ENCODE data around the gene ANKRD24.
"Not testable (repeated sequence)": the region's sequence is repeated elsewhere in the genome, so short reads cannot be mapped to it uniquely, and the experiment has no call there.

Gene ANKRD24

DNA sequence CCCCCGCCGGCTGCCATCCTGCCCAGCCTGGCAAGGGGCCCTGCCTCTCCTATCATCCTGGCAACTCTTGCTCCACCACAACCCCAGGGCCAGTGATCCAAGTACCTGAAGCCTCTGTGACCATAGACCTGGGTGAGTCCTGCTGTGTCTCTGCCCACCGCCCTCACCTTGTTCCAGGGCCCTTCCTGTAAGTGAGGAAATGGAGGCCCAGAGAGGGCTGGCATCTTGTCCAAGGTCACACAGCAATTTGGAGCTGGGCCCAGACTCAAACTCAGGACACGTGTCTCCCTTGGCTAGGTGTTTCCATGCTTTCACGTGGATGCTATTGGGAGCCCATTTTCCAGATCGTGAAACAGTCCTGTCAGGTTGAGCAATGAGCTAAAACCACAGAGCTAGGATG lies 25.3 kb upstream of the ANKRD24 start:
- H3K9me3 ChIP-seq (ENCODE audit: control insufficient read depth, insufficient read depth, low read length), result no peaks in the 10 kb centered on the region
- H3K4me1 ChIP-seq (ENCODE audit: insufficient read depth, low read length), result no peaks in the 10 kb centered on the region
- no peak overlapping the region for H3K9ac ChIP-seq (ENCODE audit: low read depth, low read length)
- H3K36me3 ChIP-seq (ENCODE audit: insufficient read depth, low read length), result no peaks in the 10 kb centered on the region

DNA sequence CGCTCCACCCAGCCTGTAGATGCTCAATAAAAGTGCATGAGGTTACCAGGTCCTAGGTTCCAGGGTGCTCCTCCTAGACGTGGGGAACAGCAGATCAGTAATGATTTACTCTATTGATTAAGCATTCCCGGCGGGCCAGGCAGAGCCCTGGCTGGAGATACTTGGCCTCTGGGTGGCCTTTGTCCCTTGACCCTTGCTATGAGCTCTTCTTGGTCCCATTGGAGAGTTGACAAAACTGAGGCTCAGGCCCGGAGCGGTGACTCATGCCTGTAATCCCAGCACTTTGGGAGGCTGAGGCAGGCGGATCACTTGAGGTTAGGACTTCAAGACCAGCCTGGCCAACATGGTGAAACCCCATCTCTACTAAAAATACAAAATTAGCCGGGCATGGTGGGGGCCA lies 24.5 kb upstream of the ANKRD24 start:
- H3K36me3 ChIP-seq (ENCODE audit: insufficient read depth, low read length); H3K9me3 ChIP-seq (ENCODE audit: control insufficient read depth, insufficient read depth, low read length); H3K9ac ChIP-seq (ENCODE audit: low read depth, low read length); H3K4me1 ChIP-seq (ENCODE audit: insufficient read depth, low read length): not testable (repeated sequence)

DNA sequence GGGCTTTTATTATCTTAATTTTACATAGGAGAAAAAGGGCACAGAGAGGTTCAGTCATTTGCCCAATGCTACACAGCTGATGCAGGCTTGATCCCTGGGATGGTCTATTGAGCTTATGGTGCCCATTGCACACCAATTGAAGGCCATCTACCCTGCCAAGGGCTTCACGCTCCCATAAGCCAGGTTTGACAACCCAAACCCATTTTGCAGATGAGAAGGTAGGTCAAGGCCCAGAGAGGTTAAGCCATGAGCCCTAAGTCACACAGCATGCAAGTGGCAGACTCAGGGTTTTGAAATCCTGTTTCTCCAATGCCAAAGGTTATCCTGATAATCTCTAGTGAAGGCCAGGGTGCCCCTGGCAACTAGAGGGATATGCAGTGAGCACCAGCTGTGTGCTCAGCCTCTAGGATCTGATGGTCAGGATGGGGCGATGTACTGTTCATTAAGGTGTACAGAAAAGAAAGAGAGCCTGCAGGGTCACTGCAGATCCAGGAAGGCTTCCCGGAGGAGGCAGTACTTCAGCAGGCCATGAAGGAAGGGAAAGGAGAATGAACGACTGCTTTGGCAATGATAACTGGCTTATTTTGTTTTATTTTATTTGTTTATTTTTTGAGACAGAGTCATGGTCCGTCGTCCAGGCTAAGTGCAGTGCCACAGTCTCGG lies 20.9 kb upstream of the ANKRD24 start:
- Histone ChIP-seq H3K36me3 (ENCODE audit: insufficient read depth, low read length) (no peaks in the 10 kb centered on the region), H3K9ac (ENCODE audit: low read depth, low read length) (no peak overlapping the region), H3K4me1 (ENCODE audit: insufficient read depth, low read length) (no peaks in the 10 kb centered on the region), H3K9me3 (ENCODE audit: control insufficient read depth, insufficient read depth, low read length) (no peaks in the 10 kb centered on the region)

- H3K9ac ChIP-seq (ENCODE audit: low read depth, low read length), result no peak overlapping the region
- no peaks in the 10 kb centered on the region for H3K4me1 ChIP-seq (ENCODE audit: insufficient read depth, low read length)
Observed at GRCh38 chr19:4164262-4164661, 18.2 kb upstream of the ANKRD24 start.

DNA sequence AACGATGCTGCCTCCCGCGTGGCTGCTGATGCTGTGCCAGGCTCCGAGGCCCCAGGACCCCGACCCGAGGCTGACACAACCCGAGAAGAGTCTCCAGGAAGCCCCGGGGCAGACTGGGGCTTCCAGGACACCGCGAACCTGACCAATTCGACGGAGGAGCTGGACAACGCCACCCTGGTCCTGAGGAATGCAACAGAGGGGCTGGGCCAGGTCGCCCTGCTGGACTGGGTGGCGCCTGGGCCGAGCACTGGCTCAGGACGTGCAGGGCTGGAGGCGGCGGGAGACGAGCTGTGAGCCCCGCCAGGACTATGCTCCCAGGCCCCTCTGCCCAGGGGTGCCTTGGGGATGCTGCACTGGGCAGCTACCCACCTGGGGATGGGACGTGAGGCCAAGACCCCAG lies 10.8 kb upstream of the ANKRD24 start:
- H3K9me3 ChIP-seq (ENCODE audit: control insufficient read depth, insufficient read depth, low read length), result no peaks in the 10 kb centered on the region
- no peaks in the 10 kb centered on the region for H3K36me3 ChIP-seq (ENCODE audit: insufficient read depth, low read length)
- H3K9ac ChIP-seq (ENCODE audit: low read depth, low read length), result no peak overlapping the region
- no peaks in the 10 kb centered on the region for H3K4me1 ChIP-seq (ENCODE audit: insufficient read depth, low read length)

More at GRCh38 chr19:4164262-4164661, 18.2 kb upstream of the ANKRD24 start:
- no peaks in the 10 kb centered on the region for H3K36me3 ChIP-seq (ENCODE audit: insufficient read depth, low read length)
- no peaks in the 10 kb centered on the region for H3K9me3 ChIP-seq (ENCODE audit: control insufficient read depth, insufficient read depth, low read length)

GRCh38 chr19:4172861-4173473 lies 9.5 kb upstream of the ANKRD24 start:
- Histone ChIP-seq H3K9me3 (ENCODE audit: control insufficient read depth, insufficient read depth, low read length) (no peaks in the 10 kb centered on the region), H3K4me1 (ENCODE audit: insufficient read depth, low read length) (no peaks in the 10 kb centered on the region), H3K36me3 (ENCODE audit: insufficient read depth, low read length) (no peaks in the 10 kb centered on the region), H3K9ac (ENCODE audit: low read depth, low read length) (no peak overlapping the region; the same call in 1 of the 2 replicates)

DNA sequence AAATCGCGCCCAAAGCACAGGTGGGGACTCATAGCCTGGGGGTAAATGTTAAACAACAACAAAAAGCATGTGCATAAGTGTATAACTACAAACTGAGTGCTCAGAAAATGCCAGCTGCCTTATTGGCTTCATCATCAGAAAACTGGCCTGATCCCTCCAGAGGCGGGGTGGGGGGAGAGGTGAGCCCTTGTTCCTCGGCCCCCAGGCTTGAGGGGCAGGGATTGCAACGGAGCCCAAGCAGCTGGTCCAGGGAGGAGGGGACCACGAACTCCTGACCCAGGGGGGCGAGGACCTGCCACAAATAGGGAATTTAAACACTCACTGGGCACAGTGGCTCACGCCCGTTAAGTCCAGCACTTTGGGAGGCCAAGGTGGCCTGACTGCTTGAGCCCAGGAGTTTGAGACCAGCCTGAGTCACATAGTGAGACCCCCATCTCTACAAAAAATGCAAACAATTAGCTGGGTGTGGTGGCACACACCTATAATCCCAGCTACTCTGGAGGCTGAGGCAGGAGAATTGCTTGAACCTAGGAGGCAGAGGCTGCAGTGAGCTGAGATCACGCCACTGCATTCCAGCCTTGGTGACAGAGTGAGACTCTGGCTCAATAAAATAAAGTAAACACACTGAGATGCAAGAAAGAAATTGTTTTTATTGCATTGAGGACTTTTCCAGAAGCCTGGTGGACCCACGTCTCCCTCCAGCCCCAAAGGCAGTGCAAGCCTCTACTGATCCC lies 8.8 kb upstream of the ANKRD24 start:
- Histone ChIP-seq H3K36me3 (ENCODE audit: insufficient read depth, low read length) (no peaks in the 10 kb centered on the region), H3K9ac (ENCODE audit: low read depth, low read length) (no peak overlapping the region; the same call in 1 of the 2 replicates), H3K9me3 (ENCODE audit: control insufficient read depth, insufficient read depth, low read length) (no peaks in the 10 kb centered on the region), H3K4me1 (ENCODE audit: insufficient read depth, low read length) (no peaks in the 10 kb centered on the region)

DNA sequence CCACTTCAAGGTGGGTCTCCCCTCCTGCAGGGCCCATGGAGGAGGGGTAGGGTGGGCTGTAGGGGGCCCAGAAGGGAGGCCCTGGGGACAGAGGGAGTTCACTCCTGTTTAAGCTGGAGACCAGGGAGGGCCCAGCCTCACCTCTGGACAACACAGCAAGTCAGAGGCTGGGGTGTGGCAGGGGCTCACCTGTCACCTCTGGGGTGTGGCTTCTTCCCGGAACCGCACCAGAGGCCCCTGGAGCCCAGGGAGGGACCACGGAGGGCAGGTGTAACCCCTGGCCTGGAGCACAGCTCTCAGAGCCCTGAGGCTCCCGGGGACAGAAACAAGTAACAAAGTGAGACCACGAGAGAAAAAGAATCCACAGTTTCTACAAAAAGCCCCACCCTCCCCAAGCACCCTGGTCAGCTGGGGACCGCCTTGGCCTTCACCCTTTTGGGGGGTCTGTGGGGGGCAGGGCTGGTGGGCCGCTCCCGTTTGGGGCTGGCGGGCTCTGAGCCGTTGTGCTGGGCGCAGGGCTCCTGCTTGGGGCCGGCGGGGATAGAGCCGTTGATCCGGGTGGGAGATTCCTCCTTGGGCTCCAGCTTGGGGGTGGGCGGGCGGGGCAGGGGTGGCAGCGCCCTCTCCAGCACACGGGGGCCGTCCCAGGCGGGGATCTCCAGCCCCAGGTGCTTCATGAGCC lies 8.1 kb upstream of the ANKRD24 start:
- H3K9ac ChIP-seq (ENCODE audit: low read depth, low read length), result no peak overlapping the region
- H3K36me3 ChIP-seq (ENCODE audit: insufficient read depth, low read length), result peaks cover 4% of the 10 kb centered on the region; the same call in 1 of the 2 replicates
- no peaks in the 10 kb centered on the region for H3K9me3 ChIP-seq (ENCODE audit: control insufficient read depth, insufficient read depth, low read length)
- no peaks in the 10 kb centered on the region for H3K4me1 ChIP-seq (ENCODE audit: insufficient read depth, low read length)

DNA sequence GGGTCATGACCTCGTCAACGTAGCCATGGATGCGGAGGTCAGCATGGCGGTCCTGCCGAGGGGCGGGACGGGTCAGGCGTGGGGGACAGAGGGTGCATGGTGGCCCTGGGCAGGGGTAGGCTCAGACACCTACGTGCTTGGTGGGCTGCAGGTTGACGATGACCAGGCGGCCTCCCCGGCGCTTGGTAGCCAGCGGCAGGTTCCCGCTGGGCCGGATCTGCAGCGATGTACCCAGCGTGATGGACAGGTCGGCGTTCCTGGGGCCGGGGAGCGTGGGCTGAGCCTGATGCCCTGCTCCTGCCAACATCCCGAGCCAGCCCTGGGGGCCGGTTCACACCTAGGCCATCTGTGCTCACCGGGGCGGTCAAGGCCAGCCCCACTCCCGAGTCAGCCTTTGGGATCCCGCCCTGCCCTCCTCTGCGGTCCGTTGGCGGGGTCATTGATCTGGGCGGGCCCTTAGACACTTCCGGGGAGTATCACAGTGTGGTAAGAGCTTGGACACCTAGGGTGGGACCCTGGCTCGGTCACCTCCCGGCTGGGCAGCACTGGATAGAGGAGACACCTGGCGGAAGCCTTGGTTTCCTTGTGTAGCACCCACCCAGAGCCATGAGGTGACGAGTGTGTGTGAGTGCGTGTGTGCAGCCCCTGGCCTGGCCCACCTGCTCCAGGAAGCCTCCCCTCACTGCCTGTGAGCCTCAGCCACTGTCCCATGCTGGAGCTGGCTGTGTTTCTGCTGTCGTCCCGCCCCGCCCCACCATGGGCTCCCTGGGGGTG lies 7.4 kb upstream of the ANKRD24 start:
- H3K36me3 ChIP-seq (ENCODE audit: insufficient read depth, low read length), result peaks cover 4% of the 10 kb centered on the region; the same call in 1 of the 2 replicates
- H3K4me1 ChIP-seq (ENCODE audit: insufficient read depth, low read length), result no peaks in the 10 kb centered on the region
- no peak overlapping the region for H3K9ac ChIP-seq (ENCODE audit: low read depth, low read length)

GRCh38 chr19:4175669-4175931 lies 6.9 kb upstream of the ANKRD24 start:
- no peak overlapping the region for H3K9ac ChIP-seq (ENCODE audit: low read depth, low read length)
- peaks cover 4% of the 10 kb centered on the region; the same call in 1 of the 2 replicates for H3K36me3 ChIP-seq (ENCODE audit: insufficient read depth, low read length)
- H3K9me3 ChIP-seq (ENCODE audit: control insufficient read depth, insufficient read depth, low read length), result no peaks in the 10 kb centered on the region
- H3K4me1 ChIP-seq (ENCODE audit: insufficient read depth, low read length), result no peaks in the 10 kb centered on the region

More for the DNA sequence above, 7.4 kb upstream of the ANKRD24 start:
- no peaks in the 10 kb centered on the region for H3K9me3 ChIP-seq (ENCODE audit: control insufficient read depth, insufficient read depth, low read length)

- Histone ChIP-seq H3K9me3 (ENCODE audit: control insufficient read depth, insufficient read depth, low read length) (no peaks in the 10 kb centered on the region), H3K36me3 (ENCODE audit: insufficient read depth, low read length) (peaks cover 4% of the 10 kb centered on the region; the same call in 1 of the 2 replicates), H3K4me1 (ENCODE audit: insufficient read depth, low read length) (no peaks in the 10 kb centered on the region), H3K9ac (ENCODE audit: low read depth, low read length) (no peak overlapping the region)
Observed at GRCh38 chr19:4177146-4177545, 5.3 kb upstream of the ANKRD24 start.

GRCh38 chr19:4178990-4179389 lies 3.5 kb upstream of the ANKRD24 start:
- Histone ChIP-seq H3K36me3 (ENCODE audit: insufficient read depth, low read length) (peaks cover 4% of the 10 kb centered on the region; the same call in 1 of the 2 replicates), H3K9me3 (ENCODE audit: control insufficient read depth, insufficient read depth, low read length) (no peaks in the 10 kb centered on the region)

DNA sequence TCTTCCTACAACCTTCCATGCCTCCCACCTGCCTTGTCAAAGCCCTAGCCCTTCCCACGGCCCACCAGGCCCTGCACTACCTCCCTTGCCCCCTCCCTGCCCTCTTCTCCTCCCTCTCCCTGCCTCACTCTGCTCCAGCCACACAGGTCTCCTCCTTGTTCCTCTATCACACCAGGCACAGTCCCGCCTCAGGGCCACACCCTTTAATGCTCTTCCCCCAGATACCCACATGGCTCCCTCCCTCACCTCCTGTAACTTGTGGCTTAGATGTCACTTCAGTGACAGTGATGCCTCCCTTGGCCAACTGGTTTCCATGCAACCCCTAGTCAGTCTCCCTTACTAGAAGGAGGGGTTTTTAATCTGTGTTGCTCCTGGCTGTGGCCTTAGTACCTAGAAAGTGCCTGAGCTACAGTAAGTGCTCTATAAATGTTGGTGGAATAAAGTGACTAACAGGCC lies 1.4 kb upstream of the ANKRD24 start:
- Histone ChIP-seq H3K9me3 (ENCODE audit: control insufficient read depth, insufficient read depth, low read length) (no peaks in the 10 kb centered on the region), H3K4me1 (ENCODE audit: insufficient read depth, low read length) (no peaks in the 10 kb centered on the region; the same call in 1 of the 2 replicates), H3K9ac (ENCODE audit: low read depth, low read length) (no peak overlapping the region), H3K36me3 (ENCODE audit: insufficient read depth, low read length) (peaks cover 4% of the 10 kb centered on the region; the same call in 1 of the 2 replicates)

More at GRCh38 chr19:4178990-4179389, 3.5 kb upstream of the ANKRD24 start:
- Histone ChIP-seq H3K9ac (ENCODE audit: low read depth, low read length) (no peak overlapping the region), H3K4me1 (ENCODE audit: insufficient read depth, low read length) (no peaks in the 10 kb centered on the region)

All from ES-I3 (cell line).